ENCODE data around the gene NLGN1. TPM values are rescaled to one million over a fixed set of nuclear protein-coding genes. Genes with fewer than 3 reads are reported as not detected.

Gene NLGN1
- total and polyA plus RNA-seq, 2 of the 8 experiments (the other 6 are each of a cell fraction or from before 2014, with no cell fraction given) = 7.8 to 14.8 TPM

DNA sequence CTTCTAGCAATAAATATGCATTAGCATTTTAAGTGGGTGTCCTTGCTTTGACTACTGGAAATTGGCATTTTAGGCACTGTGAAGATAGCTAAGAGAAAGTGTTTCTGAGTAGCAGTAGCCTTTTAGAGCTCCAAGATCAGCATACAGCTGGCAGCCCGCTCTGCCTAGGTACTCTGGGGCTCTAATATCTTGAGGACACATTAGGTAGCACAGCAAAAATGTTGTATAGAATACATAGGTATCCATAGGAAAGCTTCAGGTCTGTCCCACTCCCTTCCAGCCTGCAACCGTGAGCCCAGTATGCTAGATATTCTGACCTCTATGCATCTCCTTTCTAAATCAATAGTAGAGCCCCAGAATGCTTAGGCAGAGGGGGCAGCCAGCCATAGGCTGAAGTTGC, 670.5 kb downstream of the NLGN1 start:
- FAIRE-seq = no peak
- no peak for DNase-seq (ENCODE audit: low read depth in 1 of 2, low spot score in 2 of 2)
- no peak overlapping the region for H3K18ac ChIP-seq (ENCODE audit: extremely low read depth, low read length)
- no peak overlapping the region for H2BK5ac ChIP-seq (ENCODE audit: low read depth, low read length)
- H4K8ac ChIP-seq (ENCODE audit: extremely low read depth, insufficient read depth, low read length) = no peak overlapping the region
- no peak overlapping the region for H3K4me3 ChIP-seq (ENCODE audit: extremely low read depth in 1 of 4, insufficient read depth in 2 of 4, low read depth in 3 of 4, low read length in 4 of 4)
- no peak overlapping the region for H4K5ac ChIP-seq (ENCODE audit: insufficient read length, low read depth, low read length)
- POLR2A ChIA-PET (ENCODE audit: partially characterized antibody) = no interaction called here
- no peak overlapping the region for H2BK12ac ChIP-seq (ENCODE audit: low read depth, low read length)
- no peak overlapping the region for H3K23ac ChIP-seq (ENCODE audit: insufficient read length)
- H3K27me3 ChIP-seq (replicated peaks in 1 of 4; ENCODE audit: control insufficient read depth in 3 of 4, extremely low read depth in 1 of 4, insufficient read depth in 3 of 4, low read length in 3 of 4) = no peaks in the 10 kb centered on the region
- H3K4me1 ChIP-seq (replicated peaks in 1 of 4; ENCODE audit: control insufficient read depth in 3 of 4, insufficient read depth in 4 of 4, low read length in 3 of 4) = peaks cover 0 to 4% (median 0%) of the 10 kb centered on the region in 4 experiments; a peak in 1 of 7 replicates
- H2AFZ ChIP-seq (ENCODE audit: low read length) = no peak overlapping the region
- WGBS, 2 experiments (ENCODE audit: extremely low coverage in 1 of 2, insufficient coverage in 1 of 2, insufficient read length in 1 of 2, insufficient replicate concordance in 2 of 2, low coverage in 1 of 2, low lambda C conversion rate in 2 of 2, missing lambda C conversion rate in 1 of 2) = 64% methylated on average over 2 of the region's 2 CpGs; no CpG with 5 or more reads in 1 of the 2 experiments
- no peaks in the 10 kb centered on the region for H3K36me3 ChIP-seq (ENCODE audit: control insufficient read depth in 2 of 4, insufficient read depth in 4 of 4, low read length in 3 of 4)
- no peak overlapping the region for H3K4me2 ChIP-seq (ENCODE audit: insufficient read depth in 1 of 2, low read depth in 2 of 2, low read length in 2 of 2)
- H3K9me3 ChIP-seq (ENCODE audit: insufficient read depth in 2 of 2, low read depth in 1 of 2, low read length in 1 of 2) = no peaks in the 10 kb centered on the region
- no peaks in the 10 kb centered on the region for H3K79me1 ChIP-seq (ENCODE audit: low read depth, low read length)
- no peak overlapping the region for H3K56ac ChIP-seq (replicated peaks; ENCODE audit: insufficient read length, low read depth, low read length)
- no peak overlapping the region for H2AK5ac ChIP-seq (ENCODE audit: low read depth, low read length)
- no peak overlapping the region for H2BK15ac ChIP-seq (ENCODE audit: low read length)
- no peaks in the 10 kb centered on the region; the same call in 1 of the 2 replicates for H3K23me2 ChIP-seq (ENCODE audit: low read depth, low read length)
- TF ChIP-seq RFX5 (IDR thresholded peaks at IDR 0.05; ENCODE audit: borderline replicate concordance, low read depth, low read length) = no peak
- no peak overlapping the region for H3K9ac ChIP-seq (replicated peaks in 1 of 4; ENCODE audit: extremely low read depth in 1 of 4, low read depth in 3 of 4, low read length in 3 of 4)
- no peak overlapping the region for H2BK20ac ChIP-seq (ENCODE audit: low read length)
- no peak overlapping the region for H2BK120ac ChIP-seq (replicated peaks; ENCODE audit: low read depth, low read length)
- no peak overlapping the region for H4K91ac ChIP-seq (replicated peaks; ENCODE audit: insufficient read length, low read length)
- H3K79me2 ChIP-seq (ENCODE audit: control insufficient read depth in 1 of 2, insufficient read depth in 2 of 2, low read length in 2 of 2) = no peaks in the 10 kb centered on the region
- H3K14ac ChIP-seq (ENCODE audit: insufficient read length) = no peak overlapping the region
- no peak overlapping the region for H3K27ac ChIP-seq (ENCODE audit: low read depth, low read length)
- no peak overlapping the region for H3K4ac ChIP-seq (replicated peaks; ENCODE audit: insufficient read length, low read depth, low read length)
- CTCF ChIA-PET (ENCODE audit: partially characterized antibody) = interaction anchor here (0.6 to 0.7 kb wide), 2 partner anchors 49 to 147 kb away, joined by 3 read pairs; no protein-coding TSS in a partner anchor
- H4K20me1 ChIP-seq (replicated peaks in 1 of 2; ENCODE audit: control insufficient read depth in 1 of 2, insufficient read depth in 2 of 2, low read length in 2 of 2) = no peaks in the 10 kb centered on the region
